Measurements from ENCODE around the gene ARHGAP10. TPM values are rescaled to one million over a fixed set of nuclear protein-coding genes. Genes with fewer than 3 reads are reported as not detected.

Gene ARHGAP10
- total and polyA plus RNA-seq, 2 donors (not counting 1 experiment from before 2014, with no cell fraction given): 0.10 to 0.34 TPM

DNA sequence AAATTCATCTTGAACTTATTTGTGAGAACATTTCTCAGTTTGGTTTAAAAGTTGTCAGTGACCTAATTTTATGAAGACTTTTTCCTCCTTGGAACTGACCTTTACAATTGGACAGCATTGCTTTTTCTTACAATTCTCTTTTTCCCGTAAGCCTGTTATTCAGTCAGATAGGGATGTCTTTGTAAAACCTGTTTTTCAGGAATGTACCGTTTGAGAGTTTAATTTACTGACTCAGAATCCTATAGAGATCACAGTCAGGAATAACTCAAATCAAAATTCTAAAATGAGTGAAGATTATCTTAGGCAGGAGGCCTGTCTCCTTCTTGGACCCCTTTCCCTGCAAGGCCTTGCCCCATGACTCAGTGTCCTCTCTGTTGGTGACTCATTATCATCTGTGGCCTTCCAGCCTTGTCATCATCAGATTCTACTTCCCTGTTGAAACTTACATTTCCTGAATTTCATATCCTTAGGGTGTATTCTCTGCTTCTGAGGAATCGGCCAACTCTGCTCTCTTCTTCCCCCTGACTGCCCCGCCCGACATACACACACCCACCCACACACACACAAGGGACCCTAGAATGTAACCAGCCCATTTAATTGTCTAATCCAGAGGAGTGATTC lies 99.8 kb downstream of the ARHGAP10 start:
- no peak overlapping the region for H3K9ac ChIP-seq (ENCODE audit: low read length)

GRCh38 chr4:147833254-147833653 lies 101.4 kb downstream of the ARHGAP10 start:
- no peak for TF ChIP-seq CTCF (IDR thresholded peaks at IDR 0.05)
- no peak for TF ChIP-seq EZH2 (IDR thresholded peaks at IDR 0.05; ENCODE audit: borderline replicate concordance, insufficient read depth, low read depth, low read length, poor library complexity, severe bottlenecking)
- Histone ChIP-seq H3K79me2 (ENCODE audit: control insufficient read depth, insufficient read depth, low read length) (no peaks in the 10 kb centered on the region), H3K4me2 (replicated peaks; ENCODE audit: low read depth, low read length, poor library complexity, severe bottlenecking) (no peak overlapping the region), H3K9me3 (ENCODE audit: control extremely low read depth in 1 of 3, control insufficient read depth in 2 of 3, insufficient read depth in 1 of 3, low read length in 2 of 3) (no peaks in the 10 kb centered on the region), H3K4me3 (ENCODE audit: control extremely low read depth in 1 of 5, extremely low read depth in 1 of 5, insufficient read depth in 1 of 5, low read depth in 2 of 5, low read length in 4 of 5) (no peak overlapping the region), H3K9ac (ENCODE audit: low read length) (no peak overlapping the region), H3K4me1 (ENCODE audit: control insufficient read depth in 2 of 2, insufficient read depth in 2 of 2, low read length in 2 of 2) (no peaks in the 10 kb centered on the region), H2AFZ (ENCODE audit: insufficient read depth, low read depth, low read length, poor library complexity, severe bottlenecking) (no peak overlapping the region), H3K36me3 (replicated peaks in 1 of 2; ENCODE audit: control extremely low read depth in 1 of 2, control insufficient read depth in 1 of 2, extremely low read depth in 1 of 2, insufficient read depth in 2 of 2, low read length in 1 of 2) (no peaks in the 10 kb centered on the region), H4K20me1 (ENCODE audit: control insufficient read depth, insufficient read depth, low read length, poor library complexity, severe bottlenecking) (no peaks in the 10 kb centered on the region), H3K27ac (ENCODE audit: low read length in 2 of 2) (no peak overlapping the region), H3K27me3 (replicated peaks in 1 of 4; ENCODE audit: control extremely low read depth in 1 of 4, control insufficient read depth in 3 of 4, insufficient read depth in 4 of 4, low read length in 3 of 4) (no peaks in the 10 kb centered on the region)
- DNase-seq (no peak), ATAC-seq (ENCODE audit: low read depth) (no peak)
- H3K27ac Mint-ChIP-seq: no peak overlapping the region
- no peaks in the 10 kb centered on the region for H3K4me1 Mint-ChIP-seq
- H3K4me3 Mint-ChIP-seq: no peak overlapping the region
- ChIA-PET CTCF (no interaction called here), POLR2A (no interaction called here)
- H3K27me3 Mint-ChIP-seq: no peaks in the 10 kb centered on the region
- 100% methylated on average over 2 of the region's 2 CpGs for WGBS (ENCODE audit: insufficient coverage)
- no peaks in the 10 kb centered on the region for H3K9me3 Mint-ChIP-seq (ENCODE audit: insufficient read depth)
- intact Hi-C loops (cut with micrococcal nuclease): no loop called here

More for the DNA sequence above, 99.8 kb downstream of the ARHGAP10 start:
- TF ChIP-seq EZH2 (IDR thresholded peaks at IDR 0.05; ENCODE audit: borderline replicate concordance, insufficient read depth, low read depth, low read length, poor library complexity, severe bottlenecking) (no peak), CTCF (IDR thresholded peaks at IDR 0.05) (no peak)
- Histone ChIP-seq H3K4me2 (replicated peaks; ENCODE audit: low read depth, low read length, poor library complexity, severe bottlenecking) (no peak overlapping the region), H3K36me3 (replicated peaks in 1 of 2; ENCODE audit: control extremely low read depth in 1 of 2, control insufficient read depth in 1 of 2, extremely low read depth in 1 of 2, insufficient read depth in 2 of 2, low read length in 1 of 2) (no peaks in the 10 kb centered on the region), H2AFZ (ENCODE audit: insufficient read depth, low read depth, low read length, poor library complexity, severe bottlenecking) (no peak overlapping the region), H3K9me3 (ENCODE audit: control extremely low read depth in 1 of 3, control insufficient read depth in 2 of 3, insufficient read depth in 1 of 3, low read length in 2 of 3) (no peaks in the 10 kb centered on the region), H3K27me3 (replicated peaks in 1 of 4; ENCODE audit: control extremely low read depth in 1 of 4, control insufficient read depth in 3 of 4, insufficient read depth in 4 of 4, low read length in 3 of 4) (no peaks in the 10 kb centered on the region), H4K20me1 (ENCODE audit: control insufficient read depth, insufficient read depth, low read length, poor library complexity, severe bottlenecking) (no peaks in the 10 kb centered on the region), H3K4me1 (ENCODE audit: control insufficient read depth in 2 of 2, insufficient read depth in 2 of 2, low read length in 2 of 2) (no peaks in the 10 kb centered on the region), H3K27ac (ENCODE audit: low read length in 2 of 2) (no peak overlapping the region), H3K4me3 (ENCODE audit: control extremely low read depth in 1 of 5, extremely low read depth in 1 of 5, insufficient read depth in 1 of 5, low read depth in 2 of 5, low read length in 4 of 5) (no peak overlapping the region), H3K79me2 (ENCODE audit: control insufficient read depth, insufficient read depth, low read length) (no peaks in the 10 kb centered on the region)
- no peaks in the 10 kb centered on the region for H3K9me3 Mint-ChIP-seq (ENCODE audit: insufficient read depth)
- no peak for DNase-seq
- WGBS (ENCODE audit: insufficient coverage): no CpG with 5 or more reads among the region's 5 CpGs
- ChIA-PET POLR2A (no interaction called here), CTCF (interaction anchor here (0.6 kb wide), 1 partner anchor 25 kb away, joined by 3 read pairs; no protein-coding TSS in a partner anchor)
- ATAC-seq (ENCODE audit: low read depth): no peak
- no peaks in the 10 kb centered on the region for H3K4me1 Mint-ChIP-seq
- H3K27me3 Mint-ChIP-seq: no peaks in the 10 kb centered on the region
- intact Hi-C loops (cut with micrococcal nuclease): no loop called here
- no peak overlapping the region for H3K4me3 Mint-ChIP-seq
- H3K27ac Mint-ChIP-seq: no peak overlapping the region

Data from B cell (primary cell).